Activated CD4-positive, alpha-beta T cell treated with anti-CD3 and anti-CD28 coated beads for 1 hour (primary cell): ENCODE measurements around the gene ECE1.
"Not testable (repeated sequence)": the region's sequence is repeated elsewhere in the genome, so short reads cannot be mapped to it uniquely, and the experiment has no call there.

Experiments
- DNase-seq: peaks from one replicate; pipeline ENCODE4 v3.0.0-alpha.2; 2020

The ECE1 gene

DNA sequence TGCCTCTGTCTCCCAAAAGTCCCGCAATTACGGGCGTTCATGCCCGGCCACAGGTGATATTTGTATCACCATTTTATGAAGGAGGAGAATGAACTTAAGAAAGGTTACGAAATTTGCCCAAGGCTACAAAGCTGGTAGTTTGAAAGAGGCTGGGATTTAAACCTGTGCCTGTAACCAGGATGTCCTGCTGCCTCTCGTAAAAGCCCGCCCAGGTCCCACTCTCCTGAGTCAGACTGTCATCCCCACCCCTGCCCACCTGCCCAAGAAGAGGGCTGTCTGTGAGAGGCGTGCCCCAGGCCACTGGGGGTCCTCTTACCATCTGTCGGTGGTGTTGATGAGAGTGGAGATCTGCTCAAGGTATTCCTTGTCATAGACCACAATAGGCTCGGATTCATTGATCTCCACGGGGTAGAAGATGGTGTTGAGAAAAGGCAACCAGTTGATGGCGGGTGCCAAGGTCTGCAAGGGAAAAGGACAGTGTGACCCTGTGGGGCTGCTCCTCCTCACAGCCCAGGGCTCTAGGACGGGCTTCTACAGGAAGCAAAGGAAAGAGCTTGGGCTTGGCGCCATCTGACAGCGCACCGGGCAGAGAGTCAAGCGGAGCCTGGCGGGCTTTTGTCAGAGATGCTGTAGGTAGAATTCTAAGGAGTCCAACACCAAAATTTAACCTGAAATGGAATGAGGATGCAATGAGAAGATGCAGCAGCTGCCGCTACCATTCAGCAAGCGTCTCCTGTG, 43.2 kb downstream of the ECE1 start:
- no peak for DNase-seq

DNA sequence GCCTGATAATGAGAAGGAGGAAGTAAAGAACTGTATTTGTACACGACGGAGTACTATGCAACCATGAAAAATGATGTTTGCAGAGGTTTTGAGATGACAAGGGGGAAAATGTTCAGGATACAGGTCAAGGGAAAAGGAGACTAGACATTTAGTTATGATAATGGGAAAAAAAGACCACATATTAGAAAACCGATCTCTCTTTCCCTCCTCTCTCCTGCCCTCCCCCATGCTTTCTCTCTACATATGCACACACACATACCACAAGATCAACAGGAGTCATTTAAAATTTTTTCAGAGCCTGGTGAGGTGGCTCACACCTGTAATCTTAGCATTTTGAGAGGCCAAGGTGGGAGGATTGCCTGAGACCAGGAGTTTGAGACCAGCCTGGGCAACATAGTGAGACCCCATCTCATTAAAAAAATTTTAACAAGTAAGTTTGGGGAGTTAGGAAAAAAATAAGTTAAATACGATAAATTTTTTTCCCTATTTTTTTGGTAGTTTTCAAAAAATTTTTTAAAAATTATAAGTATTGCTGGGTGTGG, 44.5 kb downstream of the ECE1 start:
- no peak for DNase-seq

DNA sequence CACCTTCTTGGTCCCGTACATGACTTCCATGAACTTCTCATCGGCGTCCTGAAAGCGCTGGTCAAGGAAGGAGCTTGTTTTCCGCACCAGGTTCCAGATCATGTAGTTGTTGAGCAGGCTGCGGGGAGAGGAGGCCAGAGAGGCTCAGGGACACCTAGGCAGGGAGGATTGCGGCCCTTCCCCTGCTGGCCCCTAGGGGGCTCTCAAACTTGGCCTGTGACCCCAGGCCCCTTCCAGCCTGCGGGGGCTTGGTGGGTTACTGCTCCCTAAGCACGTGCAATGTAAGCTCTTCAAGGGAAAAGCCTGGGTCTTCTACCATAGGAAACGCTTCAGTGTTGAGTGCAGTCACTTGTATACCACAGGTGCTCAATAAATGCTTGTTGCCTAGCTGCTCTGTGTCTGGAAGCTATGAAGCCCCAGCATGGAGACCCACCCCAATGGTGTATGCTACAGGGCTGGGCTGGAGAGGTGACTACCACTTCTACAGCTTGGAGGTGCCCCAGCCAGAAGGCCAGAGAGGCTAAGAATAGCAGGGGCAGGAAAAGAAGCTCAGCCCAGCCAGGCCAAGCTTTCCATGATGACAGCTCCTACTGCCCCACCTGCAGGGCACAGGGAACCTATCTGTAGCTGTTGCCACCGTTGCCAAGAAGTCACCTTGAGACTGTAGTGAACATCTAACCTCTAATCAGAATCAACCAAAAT, 45.1 kb downstream of the ECE1 start:
- DNase-seq = no peak

DNA sequence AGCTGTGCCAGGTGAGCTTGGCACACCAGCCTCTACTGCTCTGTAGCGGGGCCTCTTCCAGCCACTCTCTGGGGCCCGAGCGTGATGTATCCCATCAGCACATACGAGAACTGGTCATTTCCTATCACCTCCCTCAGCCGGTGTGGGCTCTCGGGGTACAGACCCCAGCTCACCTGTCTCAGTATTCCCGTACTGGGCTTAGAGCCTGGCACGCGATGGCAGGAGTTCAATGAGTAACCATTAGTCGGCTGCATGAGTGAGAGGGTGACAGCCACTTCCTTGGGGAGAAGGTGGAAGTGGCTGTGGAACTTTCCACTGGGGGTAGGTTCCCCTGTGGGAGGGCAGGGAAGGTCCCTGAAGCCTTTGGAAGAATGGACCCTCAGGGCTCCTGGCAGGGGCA, 46.1 kb downstream of the ECE1 start:
- no peak for DNase-seq

DNA sequence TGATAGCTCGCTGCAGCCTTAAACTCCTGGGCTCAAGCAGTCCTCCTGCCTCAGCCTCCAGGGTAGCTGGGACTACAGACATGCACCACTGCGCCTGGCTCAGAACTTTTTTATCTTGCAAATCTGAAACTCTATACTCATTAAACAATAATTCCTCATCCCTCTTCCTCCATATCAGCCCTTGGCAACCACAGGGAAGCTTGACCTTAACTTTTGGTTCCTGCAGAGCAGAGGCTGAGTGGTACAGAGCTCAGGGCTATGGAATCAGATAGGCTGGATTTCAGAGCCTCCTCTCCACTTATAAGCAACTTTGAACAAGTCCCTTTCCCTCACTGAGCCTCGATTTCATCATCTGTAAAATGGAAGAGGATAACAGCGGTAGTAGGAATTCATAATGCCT, 47.4 kb downstream of the ECE1 start:
- DNase-seq = no peak

DNA sequence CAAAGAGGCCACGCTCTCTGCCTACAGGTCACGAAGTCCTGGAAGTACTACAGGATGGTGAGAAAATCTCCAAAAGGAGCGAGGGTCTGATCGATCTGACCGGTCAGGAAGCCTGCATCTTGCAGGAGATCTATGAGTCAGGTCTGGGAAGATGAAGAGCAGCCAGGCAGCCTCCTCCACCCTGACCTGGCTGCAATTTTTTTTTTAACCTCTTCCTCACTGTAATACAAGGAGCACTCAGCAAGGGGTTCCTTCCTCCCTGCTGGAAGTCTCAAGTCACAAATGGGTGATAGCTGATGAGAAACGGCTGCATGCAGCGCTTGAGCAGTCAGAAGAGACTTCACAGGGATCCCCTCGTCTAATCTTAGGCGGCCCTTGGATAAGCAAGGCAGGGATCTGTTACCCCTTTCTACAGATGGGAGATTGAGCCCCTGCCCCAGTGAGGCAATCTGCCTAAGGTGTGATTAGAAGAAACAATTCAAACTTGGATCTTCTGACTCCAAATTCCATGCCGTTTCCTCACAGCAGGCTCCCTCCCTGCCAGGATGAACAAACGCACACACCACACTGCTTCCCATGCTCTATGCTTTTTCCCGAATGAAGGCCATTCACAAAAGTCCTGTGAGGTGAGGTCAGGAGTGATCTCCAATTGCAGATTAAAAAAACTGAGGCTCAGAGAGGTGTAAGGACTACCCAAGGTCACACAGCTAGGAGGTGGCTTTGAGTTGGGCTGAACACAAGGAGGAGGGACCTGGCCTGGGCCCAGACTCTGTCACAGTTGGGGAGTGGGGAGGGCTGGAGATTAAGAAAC, 48.3 kb downstream of the ECE1 start:
- no peak for DNase-seq

DNA sequence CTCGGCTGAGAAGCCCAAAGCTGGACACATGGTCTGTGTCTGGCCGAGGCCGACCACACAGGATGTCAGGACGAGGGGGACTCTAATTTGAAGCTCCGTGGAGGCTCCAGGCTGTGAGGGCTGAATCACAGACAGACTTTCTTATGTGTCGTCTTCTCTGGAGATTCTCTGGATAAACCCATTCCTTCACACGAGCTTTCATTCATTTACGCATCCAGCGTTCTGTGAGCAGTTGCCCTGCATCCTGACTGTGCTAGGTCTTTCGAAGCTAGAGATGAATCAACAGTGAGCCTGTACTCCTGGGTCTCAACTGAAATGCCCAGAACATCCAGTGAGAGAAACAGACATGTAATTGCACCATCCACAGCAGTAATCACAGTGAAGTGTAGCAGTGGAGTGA, 49.6 kb downstream of the ECE1 start:
- DNase-seq = no peak

DNA sequence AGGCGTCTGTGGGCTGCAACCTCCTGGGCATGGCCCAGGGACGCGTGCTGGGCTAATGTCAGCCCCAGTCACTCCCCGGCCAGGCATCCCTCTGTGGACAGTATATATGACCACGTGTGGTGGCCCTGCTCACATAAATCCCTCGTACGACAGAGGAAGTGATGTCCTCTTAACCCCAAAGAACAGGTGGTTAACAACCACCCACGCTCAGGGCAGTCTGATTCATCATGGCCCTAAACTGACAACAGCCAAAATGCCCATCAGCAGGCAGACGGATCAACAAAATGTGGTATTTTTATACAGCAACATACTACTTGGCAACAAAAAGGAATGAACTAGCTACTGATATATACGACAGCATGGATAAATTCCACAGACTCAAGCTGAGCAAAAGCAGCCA, 51.0 kb downstream of the ECE1 start:
- DNase-seq = no peak

DNA sequence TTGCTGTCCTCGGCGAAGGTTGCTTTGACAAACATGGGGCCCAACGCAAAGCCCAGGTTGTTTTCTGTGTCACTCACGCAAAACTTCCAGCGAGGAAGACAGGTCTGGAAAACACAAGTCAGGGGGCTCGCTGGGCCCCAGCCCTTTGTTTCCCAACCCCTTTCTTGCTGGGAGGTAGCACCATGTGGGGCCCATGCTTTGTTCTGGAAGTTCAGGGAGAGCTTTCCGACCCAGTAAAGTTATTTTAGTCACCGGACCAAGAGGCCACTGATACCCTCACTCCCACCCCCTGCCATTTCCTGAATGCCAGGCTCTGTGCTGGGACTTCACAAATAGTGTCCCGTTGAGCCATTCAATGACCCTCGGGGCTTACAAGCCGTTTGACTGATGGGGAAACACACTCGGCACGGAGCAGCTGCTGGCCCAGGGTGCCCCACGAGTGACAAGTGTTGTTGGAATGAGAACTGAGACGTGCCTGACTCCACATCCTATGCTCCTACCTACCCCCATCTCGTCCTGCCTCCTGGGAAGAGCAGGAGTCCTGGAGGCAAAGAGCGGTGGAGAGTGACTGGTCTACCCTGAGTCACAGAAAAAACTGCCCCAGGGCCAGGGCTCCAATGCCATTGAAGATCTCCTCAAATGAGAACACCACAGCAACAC, 52.0 kb downstream of the ECE1 start:
- no peak for DNase-seq

DNA sequence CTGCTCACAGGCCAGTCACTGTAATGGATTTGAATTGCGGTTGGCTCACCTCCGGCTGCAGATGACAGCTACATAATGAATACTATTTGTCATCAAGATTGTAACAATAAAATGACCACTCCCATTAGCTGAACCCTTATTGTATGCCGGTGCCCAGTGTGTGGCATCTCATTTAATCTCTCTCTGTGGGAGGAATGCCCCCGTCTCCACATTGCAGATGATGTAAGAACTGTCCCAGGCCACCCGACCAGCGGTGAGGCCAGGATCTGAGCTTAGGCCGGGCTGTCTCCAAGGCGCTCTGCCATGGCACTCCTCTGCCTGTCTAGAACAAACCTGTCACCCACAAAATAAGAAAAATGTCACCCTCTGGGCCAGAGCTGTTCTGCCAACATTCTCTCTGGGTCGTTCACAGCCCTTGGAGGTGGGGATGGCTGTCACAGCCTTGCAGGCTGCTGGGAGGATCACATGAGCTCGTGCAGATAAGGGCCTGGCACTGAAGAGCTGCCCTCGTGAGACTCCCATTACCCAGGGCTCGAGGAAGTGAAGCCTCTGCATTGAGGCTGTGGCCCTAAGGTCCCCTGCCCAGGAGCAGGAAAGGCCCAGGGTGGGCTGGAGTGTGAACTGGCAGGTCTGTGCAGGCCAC, 52.7 kb downstream of the ECE1 start:
- DNase-seq = no peak

DNA sequence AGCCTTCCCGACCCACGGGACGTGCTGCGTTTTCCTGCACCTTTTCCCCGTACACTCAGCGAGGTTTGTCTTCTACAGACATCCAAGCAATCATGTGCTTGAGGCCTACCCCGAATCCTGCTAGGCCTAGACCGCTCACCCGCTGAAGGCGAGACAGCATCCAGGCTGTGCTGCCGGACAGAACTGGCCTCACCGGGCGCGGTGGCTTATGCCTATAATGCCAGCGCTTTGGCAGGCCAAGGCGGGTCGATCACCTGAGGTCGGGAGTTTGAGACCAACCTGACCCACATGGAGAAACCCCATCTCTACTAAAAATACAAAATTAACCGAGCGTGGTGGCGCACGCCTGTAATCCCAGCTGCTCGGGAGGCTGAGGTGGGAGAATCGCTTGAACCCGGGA, 54.1 kb downstream of the ECE1 start:
- no peak for DNase-seq

DNA sequence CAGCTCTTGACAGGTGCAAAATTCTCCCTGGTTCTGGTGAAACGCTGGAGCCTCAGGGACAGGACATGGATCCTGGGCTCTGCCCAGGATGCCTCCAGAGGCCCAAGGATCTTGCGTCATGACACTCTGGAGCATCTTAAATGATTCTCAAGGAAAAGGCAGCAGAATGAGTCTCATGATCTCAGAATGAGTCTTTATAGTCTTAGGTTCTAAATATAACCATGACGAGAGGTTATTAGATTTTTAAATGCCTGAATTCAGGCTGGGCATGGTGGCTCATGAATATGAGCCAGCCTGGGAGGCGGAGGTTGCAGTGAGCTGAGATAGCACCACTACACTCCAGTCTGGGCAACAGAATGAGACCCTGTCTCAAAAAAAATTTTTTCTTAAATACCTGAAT, 55.5 kb downstream of the ECE1 start:
- no peak for DNase-seq

DNA sequence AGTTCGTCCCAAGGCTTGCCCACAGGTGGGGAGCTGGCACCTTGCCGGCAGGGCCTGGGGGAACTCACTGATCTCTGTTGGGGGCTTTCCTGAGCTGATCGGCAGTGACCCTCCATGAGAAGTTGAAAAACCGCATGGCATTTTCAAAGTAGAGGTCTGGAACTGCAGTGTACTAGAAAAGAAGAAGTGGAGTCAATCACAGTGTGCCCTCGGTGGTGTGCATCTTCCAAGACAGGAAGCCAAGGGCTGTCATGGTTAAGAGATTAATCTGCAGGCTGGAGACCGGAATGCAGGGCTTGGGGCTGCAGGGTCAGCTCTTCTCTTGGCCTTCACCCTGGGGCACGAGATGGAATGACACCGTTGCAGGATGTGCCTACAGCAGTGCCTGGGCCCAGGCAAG, 56.8 kb downstream of the ECE1 start:
- no peak for DNase-seq

DNA sequence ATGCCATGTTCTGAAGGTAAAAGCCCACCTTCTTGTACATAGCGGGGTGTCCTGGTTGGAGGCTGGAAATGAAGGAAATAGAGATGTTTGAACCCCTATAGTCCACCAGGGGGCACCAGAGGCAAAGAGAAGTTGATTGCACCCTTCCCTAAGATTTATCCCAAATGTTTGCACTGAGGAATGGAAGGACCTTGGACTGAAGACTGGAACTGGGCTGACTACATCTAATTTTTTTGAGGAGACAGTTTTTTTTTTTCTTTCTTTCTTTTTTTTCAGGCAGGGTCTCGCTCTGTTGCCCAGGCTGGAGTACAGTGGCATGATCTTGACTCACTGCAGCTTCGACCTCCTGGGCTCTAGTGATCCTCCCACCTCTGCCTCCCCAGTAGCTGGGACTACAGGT, 58.2 kb downstream of the ECE1 start:
- no peak for DNase-seq

DNA sequence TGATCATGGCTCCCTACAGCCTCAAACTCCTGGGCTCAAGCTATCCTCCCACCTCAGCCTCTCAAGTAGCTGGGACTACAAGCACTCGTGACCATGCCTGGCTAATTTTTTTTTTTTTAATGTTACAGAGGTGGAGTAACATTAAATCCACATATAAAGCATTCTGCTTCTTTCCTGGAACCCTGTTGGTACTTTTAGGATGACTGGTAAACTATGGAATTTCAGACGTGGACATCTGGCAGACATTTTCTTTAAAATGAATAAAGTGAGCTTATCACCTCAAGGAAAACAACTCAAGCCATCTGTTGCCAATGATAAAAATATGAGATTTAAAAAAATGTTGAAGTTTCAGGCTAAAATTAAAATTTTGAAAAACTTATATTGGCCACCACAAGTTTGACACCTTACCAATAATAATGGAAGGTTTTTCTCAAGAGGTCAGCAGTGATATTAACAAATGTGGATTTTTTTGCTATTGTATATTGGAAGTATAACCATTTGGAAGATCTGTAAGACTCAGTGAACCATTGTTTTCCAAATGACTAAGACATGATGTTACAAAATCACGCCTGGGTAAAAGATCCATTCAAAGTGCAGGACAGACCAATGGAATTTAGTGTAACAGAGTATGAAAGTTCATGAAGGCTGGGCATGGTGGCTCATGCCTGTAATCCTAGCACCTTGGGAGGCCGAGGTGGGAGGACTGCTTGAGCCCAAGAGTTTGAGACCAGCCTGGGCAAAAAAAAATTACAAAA, 60.8 kb downstream of the ECE1 start:
- DNase-seq = no peak

DNA sequence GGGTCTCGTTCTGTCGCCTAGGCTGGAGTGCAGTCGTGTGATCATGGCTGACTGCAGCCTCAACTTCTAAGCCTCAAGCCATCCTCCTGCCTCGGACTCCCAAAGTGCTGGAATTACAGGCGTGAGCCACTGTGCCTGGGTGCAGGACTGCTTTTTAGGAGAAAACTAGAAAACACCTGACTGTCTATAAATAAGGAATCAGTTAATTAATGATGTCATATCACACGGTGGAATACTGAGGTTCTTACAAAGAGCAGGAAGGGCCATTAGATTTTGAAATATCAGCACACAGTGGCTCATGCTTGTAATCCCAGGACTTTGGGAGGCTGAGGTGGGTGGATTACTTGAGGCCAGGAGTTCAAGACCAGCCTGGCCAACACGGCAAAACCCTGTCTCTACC, 62.0 kb downstream of the ECE1 start:
- not testable (repeated sequence) for DNase-seq

DNA sequence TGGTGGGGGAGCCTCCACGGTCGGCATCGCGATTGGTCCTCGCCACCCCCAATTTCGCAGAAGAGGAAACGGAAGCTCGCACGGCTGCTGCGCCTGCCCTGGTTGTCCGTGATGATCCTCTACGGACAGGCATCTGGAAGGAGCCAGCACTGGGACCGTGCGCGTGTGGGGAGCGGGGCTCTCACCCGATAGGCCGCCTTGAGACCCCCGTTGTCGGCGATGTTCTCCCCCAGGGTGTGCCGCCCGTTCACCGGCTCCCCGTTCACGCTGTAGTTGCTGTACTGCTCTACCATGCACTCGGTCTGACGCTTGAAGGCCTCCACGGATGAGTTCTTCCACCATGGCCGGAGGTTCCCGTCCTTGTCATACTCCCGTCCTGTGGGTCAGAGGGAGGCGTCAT, 65.2 kb downstream of the ECE1 start:
- no peak for DNase-seq

DNA sequence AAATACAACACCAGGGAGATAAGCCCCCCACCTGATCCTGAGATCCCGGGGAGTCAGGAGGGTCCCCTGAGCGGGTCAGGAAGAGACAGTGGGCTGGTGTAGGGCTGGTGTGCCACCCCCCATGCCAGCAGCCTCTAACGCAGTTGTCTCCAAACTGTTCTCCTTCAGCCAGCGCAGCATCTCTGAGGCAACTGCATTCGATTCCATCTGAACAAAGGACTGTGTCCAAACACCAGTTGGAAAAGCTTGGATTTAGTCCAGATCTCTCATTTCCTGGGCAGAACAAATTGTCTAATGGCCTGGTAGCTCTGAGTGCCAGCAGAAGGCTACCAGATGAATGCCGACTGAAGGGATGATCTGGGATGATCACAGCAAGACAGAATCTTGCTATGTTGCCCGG, 69.4 kb downstream of the ECE1 start:
- DNase-seq = no peak

DNA sequence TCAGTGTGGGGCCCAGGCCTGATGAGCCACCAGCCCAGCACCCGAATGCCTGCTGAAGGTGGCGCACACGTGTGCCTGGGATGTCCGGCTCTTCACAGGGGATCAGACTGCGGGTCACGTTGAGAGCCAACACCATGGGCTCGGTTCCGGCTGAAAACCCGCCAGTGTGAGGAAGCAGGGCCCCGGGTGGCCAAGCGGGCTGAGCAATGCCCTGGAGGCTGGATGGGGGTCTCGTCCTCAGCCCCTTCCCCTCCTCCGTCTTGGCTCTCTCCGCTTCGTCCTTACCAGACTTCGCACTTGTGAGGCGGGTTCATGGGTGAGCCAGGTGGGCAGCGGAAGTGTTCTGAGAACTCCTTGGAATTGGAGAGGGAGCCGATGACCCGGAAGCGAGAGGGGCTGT, 70.6 kb downstream of the ECE1 start:
- DNase-seq = no peak

DNA sequence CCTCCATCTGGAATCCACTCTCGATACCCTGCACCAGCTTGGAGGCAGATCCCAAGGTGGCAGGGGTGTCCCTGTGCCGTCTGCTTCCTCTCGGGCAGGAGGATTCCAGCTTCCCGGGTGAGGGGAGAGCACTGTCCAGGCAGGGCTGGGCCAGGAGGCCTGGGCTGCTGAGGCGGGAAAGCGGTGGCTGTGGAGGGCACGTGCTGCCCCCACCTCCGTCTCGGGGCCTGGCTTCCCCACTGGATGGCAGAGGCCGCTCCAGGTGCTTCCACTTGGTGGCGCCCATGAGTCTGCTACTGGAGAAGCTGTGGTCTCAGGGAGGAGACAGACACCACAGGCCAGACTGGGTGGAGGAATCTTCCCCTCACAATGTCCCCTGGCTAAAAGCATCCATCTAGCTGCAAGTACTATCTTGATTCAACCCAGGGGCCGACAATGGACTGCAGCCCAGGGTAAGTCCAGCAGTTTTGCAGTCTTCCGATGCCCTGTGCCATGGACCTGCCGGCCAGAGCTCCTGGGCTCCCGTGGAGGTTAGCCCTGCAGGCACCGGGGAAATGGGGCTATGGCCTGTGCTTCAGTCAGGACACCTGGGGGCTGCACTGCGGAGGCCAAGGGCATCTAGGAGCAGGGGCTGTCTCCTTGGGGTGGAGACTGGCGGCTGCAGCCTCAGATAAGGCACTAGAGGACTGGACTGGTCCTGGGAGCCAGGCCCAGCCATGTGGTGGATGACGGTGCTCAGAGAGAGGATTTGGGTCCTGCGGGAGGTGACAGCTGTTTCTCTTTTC, 72.3 kb downstream of the ECE1 start:
- no peak for DNase-seq
